ENCODE measurements around the gene CLIC1.

- TF ChIP-seq EZH2phosphoT487 (IDR thresholded peaks at IDR 0.05): no peak
- TF ChIP-seq CTCF (IDR thresholded peaks at IDR 0.05): no peak
- TF ChIP-seq EZH2 (IDR thresholded peaks at IDR 0.05): no peak
These were observed 42.9 kb upstream of the CLIC1 start for GRCh38 chr6:31778999-31779885.

Measured in neural progenitor cell (in vitro differentiated cells).